IMR-90 (cell line): ENCODE data around the gene PAEP. TPM values are rescaled to one million over a fixed set of nuclear protein-coding genes. Genes with fewer than 3 reads are reported as not detected.

Experiments used
- ATAC-seq: fragments of 200-7000 bp; cut with Tn5 transposase; 2 replicates; pipeline ENCODE4 v1.9.1; 2020; ENCODE audit warnings: low read depth, mild to moderate bottlenecking, moderate library complexity
- BruUV-seq: library from RNA; stranded (reverse); fragments of 400-500 nt; replicated peaks from 2 replicates; lab custom pipeline; 2021; lab: Mats Ljungman, UMichigan
- CTCF ChIA-PET: fragments of 300-600 bp; formaldehyde crosslinking; extraction: SDS; loops from one replicate; lab custom pipeline; 2021; ENCODE audit warnings: antibody characterized with exemption; lab: Yijun Ruan, JAX
- POLR2A ChIA-PET: fragments of 300-600 bp; sonication (Branson Sonifier 250); formaldehyde crosslinking; loops from one replicate; lab custom pipeline; 2022; ENCODE audit warnings: antibody characterized with exemption; ENCODE audit not compliant: unreplicated experiment; lab: Charles Lee
- DNase-seq: peaks from one replicate; pipeline ENCODE4 v3.0.0; 2013
- H2AFZ ChIP-seq: replicated peaks from 2 replicates; pipeline ENCODE3; 2013; ENCODE audit warnings: low read length, mild to moderate bottlenecking; ENCODE audit not compliant: poor library complexity
- H2AK5ac ChIP-seq: 2 replicates; pipeline ENCODE4 v1.6.1; 2013; ENCODE audit warnings: low read depth, low read length, inconsistent platforms
- H2AK9ac ChIP-seq: replicated peaks from 2 replicates; pipeline ENCODE3; 2013; ENCODE audit warnings: mild to moderate bottlenecking, low read depth, low read length, moderate library complexity; ENCODE audit not compliant: poor library complexity
- H2BK120ac ChIP-seq: 2 replicates; pipeline ENCODE4 v1.6.1; 2013; ENCODE audit warnings: low read depth, low read length, inconsistent platforms
- H2BK15ac ChIP-seq: 3 replicates; pipeline ENCODE4 v1.6.1; 2013; ENCODE audit warnings: low read depth, low read length, inconsistent platforms
- H2BK20ac ChIP-seq: 2 replicates; pipeline ENCODE4 v1.6.1; 2013; ENCODE audit warnings: low read depth, mild to moderate bottlenecking, inconsistent platforms, low read length, moderate library complexity
- H2BK5ac ChIP-seq: 2 replicates; pipeline ENCODE4 v1.6.1; 2013; ENCODE audit warnings: mild to moderate bottlenecking, low read depth, low read length, inconsistent platforms; ENCODE audit not compliant: poor library complexity, severe bottlenecking
- H3K14ac ChIP-seq: replicated peaks from 2 replicates; pipeline ENCODE4 v1.6.1; 2013; ENCODE audit warnings: low read depth, low read length, inconsistent platforms
- H3K18ac ChIP-seq: 2 replicates; pipeline ENCODE4 v1.6.1; 2013; ENCODE audit warnings: low read depth, low read length, control low read depth
- H3K23ac ChIP-seq: 2 replicates; pipeline ENCODE4 v1.6.1; 2013; ENCODE audit warnings: low read depth, low read length, inconsistent platforms
- H3K27ac ChIP-seq: 2 replicates; pipeline ENCODE4 v1.5.1; 2013; ENCODE audit warnings: mild to moderate bottlenecking, control low read depth, low read length; ENCODE audit not compliant: insufficient read depth
- H3K27me3 ChIP-seq: 2 replicates; pipeline ENCODE4 v1.6.1; 2013; ENCODE audit warnings: low read length; ENCODE audit not compliant: control insufficient read depth, insufficient read depth
- H3K36me3 ChIP-seq: 2 replicates; pipeline ENCODE4 v1.6.1; 2013; ENCODE audit warnings: low read length, mixed read lengths; ENCODE audit not compliant: control insufficient read depth, insufficient read depth
- H3K4ac ChIP-seq: 2 replicates; pipeline ENCODE4 v1.6.1; 2013; ENCODE audit warnings: low read depth, low read length, inconsistent platforms
- H3K4me1 ChIP-seq: 2 replicates; pipeline ENCODE4 v1.6.1; 2013; ENCODE audit warnings: low read length, mixed read lengths; ENCODE audit not compliant: control insufficient read depth, insufficient read depth
- H3K4me2 ChIP-seq: 2 replicates; pipeline ENCODE4 v1.6.1; 2013; ENCODE audit warnings: low read depth, mild to moderate bottlenecking, control low read depth, low read length, moderate library complexity
- H3K4me3 ChIP-seq: 2 replicates; pipeline ENCODE4 v1.5.1; 2013; ENCODE audit warnings: low read depth, mild to moderate bottlenecking, control low read depth, low read length, moderate library complexity; ENCODE audit not compliant: insufficient read depth
- H3K56ac ChIP-seq: 2 replicates; pipeline ENCODE4 v1.6.1; 2013; ENCODE audit warnings: low read length, inconsistent platforms; ENCODE audit not compliant: insufficient read depth; ENCODE audit errors: extremely low read depth
- H3K79me1 ChIP-seq, 2 experiments: 2 replicates each; pipeline ENCODE4 v1.6.1; 2013; ENCODE audit warnings: low read length in 2 of 2, inconsistent platforms in 1 of 2, low read depth in 1 of 2
- H3K9ac ChIP-seq: 2 replicates; pipeline ENCODE4 v1.6.1; 2013; ENCODE audit warnings: low read depth, low read length, control low read depth
- H3K9me1 ChIP-seq: 2 replicates; pipeline ENCODE4 v1.6.1; 2013; ENCODE audit warnings: low read length, inconsistent platforms; ENCODE audit not compliant: insufficient read depth
- H3K9me3 ChIP-seq: 2 replicates; pipeline ENCODE4 v1.6.1; 2013; ENCODE audit warnings: low read length; ENCODE audit not compliant: control insufficient read depth, insufficient read depth
- H4K20me1 ChIP-seq: 2 replicates; pipeline ENCODE4 v1.6.1; 2013; ENCODE audit warnings: low read length, inconsistent platforms; ENCODE audit not compliant: insufficient read depth
- H4K5ac ChIP-seq: 2 replicates; pipeline ENCODE4 v1.6.1; 2013; ENCODE audit warnings: mild to moderate bottlenecking, low read depth, low read length, control low read depth
- H4K8ac ChIP-seq, 2 experiments: 2 replicates each; pipeline ENCODE4 v1.6.1; 2013; ENCODE audit warnings: low read depth in 2 of 2, low read length in 2 of 2, control low read depth in 1 of 2, inconsistent platforms in 1 of 2
- H4K91ac ChIP-seq: 2 replicates; pipeline ENCODE4 v1.6.1; 2013; ENCODE audit warnings: low read depth, low read length, inconsistent platforms; ENCODE audit not compliant: insufficient read depth
- CEBPB ChIP-seq: IDR thresholded peaks from 2 replicates; pipeline ENCODE4 v1.6.1; 2012; ENCODE audit warnings: low read depth, low read length, improper control_type of control experiment
- CHD1 ChIP-seq: IDR thresholded peaks from 2 replicates; pipeline ENCODE4 v1.6.1; 2012; ENCODE audit warnings: low read depth, low read length, improper control_type of control experiment
- FOS ChIP-seq: fragments of 150-350 bp; IDR thresholded peaks from 2 replicates; pipeline ENCODE4 v1.6.1; 2016; ENCODE audit warnings: low read depth, low read length
- MAZ ChIP-seq: IDR thresholded peaks from 2 replicates; pipeline ENCODE4 v1.6.1; 2012; ENCODE audit warnings: low read depth, mild to moderate bottlenecking, low read length, improper control_type of control experiment, moderate library complexity, borderline replicate concordance
- NFE2L2 ChIP-seq: fragments of 150-350 bp; IDR thresholded peaks from 2 replicates; pipeline ENCODE4 v1.6.1; 2016; ENCODE audit warnings: low read depth, mild to moderate bottlenecking, low read length
- POLR2A ChIP-seq: IDR thresholded peaks from 2 replicates; pipeline ENCODE4 v1.6.1; 2012; ENCODE audit warnings: mild to moderate bottlenecking, low read depth, low read length
- WGBS, 2 experiments: methylation state at CpG; one replicate each; pipeline versions ENCODE4 v1.1.5 to v1.1.7; 2013; ENCODE audit warnings: missing lambda C conversion rate in 2 of 2; ENCODE audit not compliant: insufficient read length in 1 of 2; ENCODE audit errors: extremely low coverage in 2 of 2; 5-methylcytosine and 5-hydroxymethylcytosine counted together
- dilution Hi-C: fragments of 300-500 bp; cut with HindIII; formaldehyde crosslinking; loops from one replicate; pipeline ENCODE4 v1.14.3; 2018; ENCODE audit warnings: low sequenced_read_pairs; ENCODE audit not compliant: unreplicated experiment
- in situ Hi-C: fragments of 300-500 bp; cut with MboI; formaldehyde crosslinking; loops from 3 replicates; pipeline ENCODE4 v1.14.3; 2019; ENCODE audit warnings: low sequenced_read_pairs, inconsistent platforms, mixed read lengths
- intact Hi-C: fragments of 100-400 bp; cut with micrococcal nuclease; formaldehyde crosslinking; loops from 2 replicates; pipeline ENCODE4 v1.10.0; 2022
- polyA plus RNA-seq, 3 experiments: library from polyadenylated mRNA; depleted of rRNA; stranded (reverse); fragments of >200 nt; gene quantifications; 2 replicates each; pipeline ENCODE4 v1.2.3, GENCODE V29; 2012; ENCODE audit warnings: low replicate concordance in 1 of 3
- total RNA-seq: library from RNA; depleted of rRNA; stranded (reverse); fragments of >200 nt; gene quantifications from 2 replicates; pipeline ENCODE4 v1.2.3, GENCODE V29; 2012; rRNA removed

The PAEP gene
- total and polyA plus RNA-seq, 2 of the 4 experiments (the other 2 are of a cell fraction): not detected

DNA sequence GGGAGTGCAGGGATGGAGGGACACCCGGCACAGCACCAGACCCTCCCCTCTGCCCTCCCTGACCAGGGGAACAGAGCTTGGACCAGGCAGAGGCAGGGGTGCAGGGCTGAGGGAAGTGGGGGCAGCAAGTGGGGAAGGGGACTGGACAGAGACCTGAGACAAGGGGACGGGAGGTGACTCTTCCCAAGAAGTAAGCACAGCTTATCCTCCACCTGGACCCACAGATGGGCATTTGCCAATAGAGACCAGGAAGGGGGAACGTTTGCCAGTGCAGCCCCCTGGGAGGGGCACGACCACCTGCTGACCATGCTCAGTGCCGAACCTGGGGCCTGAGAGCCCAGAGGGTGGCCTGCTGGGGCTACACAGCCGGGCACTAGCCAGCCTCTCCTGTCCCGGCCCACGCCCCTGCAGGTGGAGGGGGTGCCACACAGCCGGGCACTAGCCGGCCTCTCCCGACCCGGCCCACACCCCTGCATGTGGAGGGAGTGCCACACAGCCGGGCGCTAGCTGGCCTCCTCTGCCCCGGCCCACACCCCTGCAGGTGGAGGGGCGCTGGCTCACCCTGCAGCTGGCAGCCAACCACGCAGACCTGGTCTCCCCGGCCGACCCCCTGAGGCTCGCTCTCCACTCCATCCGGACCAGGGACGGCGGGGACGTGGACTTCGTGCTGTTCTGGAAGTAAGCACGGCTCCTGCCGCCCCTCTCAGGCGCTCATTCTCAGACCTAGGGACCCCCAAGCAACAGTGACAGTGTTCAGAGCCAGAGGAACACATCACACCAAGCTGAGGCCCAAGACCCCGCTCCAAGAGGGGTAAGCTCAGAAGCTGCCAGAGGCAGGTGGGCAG is 53.5 kb downstream of the PAEP start (continued):
- TF ChIP-seq CHD1: no peak

DNA sequence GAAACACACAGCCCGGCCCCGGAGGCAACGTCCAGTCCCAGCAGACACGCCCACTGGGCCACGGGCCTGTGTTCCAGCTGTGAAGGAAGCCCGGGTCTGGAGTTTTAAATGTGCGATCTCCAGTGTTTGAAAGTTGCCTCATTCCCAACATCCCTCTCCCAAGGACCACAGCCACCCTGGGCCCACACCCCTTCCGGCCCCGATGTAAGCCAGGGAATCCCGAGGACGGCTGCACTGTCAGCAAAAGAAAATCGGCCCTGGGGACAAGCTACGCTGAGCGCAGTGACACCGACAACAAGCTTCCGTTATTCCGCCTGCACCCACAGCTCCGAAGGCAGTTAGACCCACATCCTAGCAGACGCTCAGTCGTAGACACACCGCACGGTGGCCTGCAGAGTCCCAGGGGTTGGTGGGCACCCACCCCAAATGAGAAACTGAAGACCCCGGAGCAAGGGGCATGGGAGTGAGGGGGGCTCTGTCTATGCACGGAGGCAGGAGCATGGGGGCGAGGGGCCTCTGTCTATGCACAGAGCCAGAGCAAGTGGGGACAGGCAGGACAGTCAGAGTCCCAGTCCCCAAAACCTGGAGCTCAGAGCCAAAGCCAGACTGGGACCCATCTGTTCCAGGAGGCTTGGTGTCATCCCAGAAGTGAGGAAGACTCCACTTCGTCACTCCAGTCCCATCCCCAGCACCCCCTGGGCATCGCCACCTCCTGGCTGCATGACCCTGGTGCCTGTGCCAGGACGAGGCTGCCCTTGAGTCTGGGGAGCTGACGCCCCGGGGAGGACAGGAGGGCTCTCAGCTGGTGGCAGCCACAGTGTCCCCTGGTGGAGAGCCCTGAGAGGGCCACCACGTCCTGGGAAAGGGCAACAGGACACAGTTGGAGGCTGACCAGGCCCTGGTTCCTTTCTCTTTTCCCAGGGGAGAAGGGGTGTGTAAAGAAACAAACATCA is 54.4 kb downstream of the PAEP start:
- Histone ChIP-seq H3K27me3 (no peaks in the 10 kb centered on the region; the same call in 1 of the 2 replicates), H2BK120ac (no peak overlapping the region), H2AK5ac (no peak overlapping the region), H3K4me3 (no peak overlapping the region), H2BK15ac (no peak overlapping the region), H3K36me3 (no peaks in the 10 kb centered on the region), H4K20me1 (no peaks in the 10 kb centered on the region), H2BK20ac (no peak overlapping the region), H4K91ac (no peak overlapping the region), H3K14ac (no peak overlapping the region), H4K5ac (no peak overlapping the region), H3K18ac (no peak overlapping the region), H2AK9ac (no peak overlapping the region), H3K9me3 (no peaks in the 10 kb centered on the region), H3K56ac (no peak overlapping the region), H3K79me1 (no peaks in the 10 kb centered on the region), H2BK5ac (no peak overlapping the region), H2AFZ (no peak overlapping the region), H3K4ac (no peak overlapping the region), H3K4me2 (no peak overlapping the region), H3K23ac (no peak overlapping the region), H3K27ac (no peak overlapping the region), H3K9me1 (no peaks in the 10 kb centered on the region), H3K4me1 (no peaks in the 10 kb centered on the region), H4K8ac (no peak overlapping the region), H3K9ac (no peak overlapping the region)
- dilution Hi-C loops: no loop called here
- WGBS, 2 experiments: 41% methylated on average over 17 of the region's 31 CpGs; no CpG with 5 or more reads in 1 of the 2 experiments
- ChIA-PET CTCF (no interaction called here), POLR2A (no interaction called here)
- DNase-seq (no peak), ATAC-seq (no peak; the same call in 1 of the 2 replicates)
- BruUV-seq: no TSS peak
- TF ChIP-seq NFE2L2 (no peak), MAZ (no peak), CEBPB (no peak), FOS (no peak), POLR2A (no peak)
- in situ Hi-C loops: loop anchor here (25.0 kb wide), 1 partner anchor 321 kb away; no protein-coding TSS in a partner anchor
- intact Hi-C loops: no loop called here

Other genes starting within 250 kb of the PAEP start
- gene PPP1R26, start 82.0 kb upstream of the PAEP start, total RNA-seq: 3.8 and 4.4 TPM in 2 replicates
- gene PPP1R26, start 82.0 kb upstream of the PAEP start, polyA plus RNA-seq (2012; rRNA removed): 5.6 and 6.0 TPM in 2 replicates
- gene MRPS2, start 61.1 kb upstream of the PAEP start, total RNA-seq: 53.1 and 54.4 TPM in 2 replicates
- 104 and 142 TPM in 2 replicates for gene MRPS2, start 61.1 kb upstream of the PAEP start, polyA plus RNA-seq (2012; rRNA removed)
- gene LCN1, start 40.3 kb upstream of the PAEP start, total RNA-seq: not detected in 2 replicates
- gene LCN1, start 40.3 kb upstream of the PAEP start, polyA plus RNA-seq (2012; rRNA removed): not detected in 2 replicates
- gene OBP2A, start 15.6 kb upstream of the PAEP start, total RNA-seq: not detected in 2 replicates
- not detected in 2 replicates for gene OBP2A, start 15.6 kb upstream of the PAEP start, polyA plus RNA-seq (2012; rRNA removed)
- not detected in 2 replicates for gene GLT6D1, start 77.8 kb downstream of the PAEP start, total RNA-seq
- not detected in 2 replicates for gene GLT6D1, start 77.8 kb downstream of the PAEP start, polyA plus RNA-seq (2012; rRNA removed)
- gene LCN9, start 101.6 kb downstream of the PAEP start, total RNA-seq: not detected in 2 replicates
- gene LCN9, start 101.6 kb downstream of the PAEP start, polyA plus RNA-seq (2012; rRNA removed): not detected in 2 replicates
- not detected in 2 replicates for gene SOHLH1, start 137.7 kb downstream of the PAEP start, total RNA-seq
- gene SOHLH1, start 137.7 kb downstream of the PAEP start, polyA plus RNA-seq (2012; rRNA removed): not detected in 2 replicates
- gene KCNT1, start 140.4 kb downstream of the PAEP start, total RNA-seq: not detected in 2 replicates
- gene KCNT1, start 140.4 kb downstream of the PAEP start, polyA plus RNA-seq (2012; rRNA removed): not detected in 2 replicates